PFSK-1 (cell line): Measurements from ENCODE around the gene MOCOS.

Experiments used
- FOXP2 ChIP-seq: optimal IDR thresholded peaks from 2 replicates; pipeline ENCODE3; 2011; ENCODE audit warnings: borderline replicate concordance, control low read depth, inconsistent platforms; ENCODE audit not compliant: insufficient read depth; ENCODE audit errors: extremely low read length, extremely low read depth
- POLR2AphosphoS5 ChIP-seq: IDR thresholded peaks from 2 replicates; pipeline ENCODE4 v1.6.1; 2012; ENCODE audit warnings: low read depth, mild to moderate bottlenecking, control low read depth, low read length, moderate library complexity
- SIN3A ChIP-seq: IDR thresholded peaks from 2 replicates; pipeline ENCODE4 v1.6.1; 2012; ENCODE audit warnings: mild to moderate bottlenecking, low read length, moderate library complexity, borderline replicate concordance; ENCODE audit not compliant: insufficient read depth
- TF ChIP-seq, protein P1 (sequence below), 2 experiments: IDR thresholded peaks; 2 replicates each; pipeline versions ENCODE4 v1.6.1 to v1.8.0; 2011 to 2012; ENCODE audit warnings: low read depth in 2 of 2, low read length in 2 of 2, control low read depth in 1 of 2, inconsistent platforms in 1 of 2, mild to moderate bottlenecking in 1 of 2, moderate library complexity in 1 of 2; ENCODE audit not compliant: insufficient read depth in 1 of 2

DNA sequence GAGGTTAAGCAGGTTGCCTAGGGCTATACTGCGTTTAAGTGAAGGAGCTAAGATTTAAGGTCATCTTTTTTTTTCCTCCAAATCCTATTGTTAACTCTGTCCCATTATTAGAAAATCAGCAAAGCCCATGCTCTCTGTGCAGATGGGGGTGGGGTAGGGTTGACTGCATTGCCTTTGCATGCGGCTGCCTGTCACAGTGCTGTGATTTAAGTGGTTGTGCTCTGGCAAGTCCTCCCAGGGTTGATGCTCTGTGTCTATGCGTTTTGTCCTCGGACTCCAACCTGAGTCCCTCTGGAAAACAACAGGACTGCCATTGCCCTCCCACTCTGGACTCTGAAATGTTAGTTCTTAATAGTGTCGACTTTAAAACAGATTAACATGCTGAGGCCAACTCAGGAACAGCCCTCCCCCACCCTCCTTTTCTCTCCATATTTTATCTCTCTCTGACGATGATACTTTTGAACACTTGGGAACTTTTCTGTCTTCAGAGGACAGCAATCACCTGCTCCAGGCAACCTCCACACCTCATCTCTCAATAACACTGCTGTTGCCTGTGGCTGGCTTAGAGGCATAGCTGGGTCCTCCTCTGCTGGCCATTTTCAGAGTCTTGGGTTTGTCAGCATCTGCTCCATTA, 116.0 kb downstream of the MOCOS start:
- TF ChIP-seq SIN3A (no peak), FOXP2 (no peak), POLR2AphosphoS5 (no peak)
- TF ChIP-seq, protein P1, sequence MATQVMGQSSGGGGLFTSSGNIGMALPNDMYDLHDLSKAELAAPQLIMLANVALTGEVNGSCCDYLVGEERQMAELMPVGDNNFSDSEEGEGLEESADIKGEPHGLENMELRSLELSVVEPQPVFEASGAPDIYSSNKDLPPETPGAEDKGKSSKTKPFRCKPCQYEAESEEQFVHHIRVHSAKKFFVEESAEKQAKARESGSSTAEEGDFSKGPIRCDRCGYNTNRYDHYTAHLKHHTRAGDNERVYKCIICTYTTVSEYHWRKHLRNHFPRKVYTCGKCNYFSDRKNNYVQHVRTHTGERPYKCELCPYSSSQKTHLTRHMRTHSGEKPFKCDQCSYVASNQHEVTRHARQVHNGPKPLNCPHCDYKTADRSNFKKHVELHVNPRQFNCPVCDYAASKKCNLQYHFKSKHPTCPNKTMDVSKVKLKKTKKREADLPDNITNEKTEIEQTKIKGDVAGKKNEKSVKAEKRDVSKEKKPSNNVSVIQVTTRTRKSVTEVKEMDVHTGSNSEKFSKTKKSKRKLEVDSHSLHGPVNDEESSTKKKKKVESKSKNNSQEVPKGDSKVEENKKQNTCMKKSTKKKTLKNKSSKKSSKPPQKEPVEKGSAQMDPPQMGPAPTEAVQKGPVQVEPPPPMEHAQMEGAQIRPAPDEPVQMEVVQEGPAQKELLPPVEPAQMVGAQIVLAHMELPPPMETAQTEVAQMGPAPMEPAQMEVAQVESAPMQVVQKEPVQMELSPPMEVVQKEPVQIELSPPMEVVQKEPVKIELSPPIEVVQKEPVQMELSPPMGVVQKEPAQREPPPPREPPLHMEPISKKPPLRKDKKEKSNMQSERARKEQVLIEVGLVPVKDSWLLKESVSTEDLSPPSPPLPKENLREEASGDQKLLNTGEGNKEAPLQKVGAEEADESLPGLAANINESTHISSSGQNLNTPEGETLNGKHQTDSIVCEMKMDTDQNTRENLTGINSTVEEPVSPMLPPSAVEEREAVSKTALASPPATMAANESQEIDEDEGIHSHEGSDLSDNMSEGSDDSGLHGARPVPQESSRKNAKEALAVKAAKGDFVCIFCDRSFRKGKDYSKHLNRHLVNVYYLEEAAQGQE (IDR thresholded peaks at IDR 0.05; ENCODE audit: insufficient read depth in 1 of 2, low read depth in 2 of 2, low read length in 2 of 2) = no peak
